Hepatocyte (in vitro differentiated cells): ENCODE measurements around the gene PPP1R27. TPM values are rescaled to one million over a fixed set of nuclear protein-coding genes. Genes with fewer than 3 reads are reported as not detected.

Experiments used
- DNase-seq: peaks from one replicate; pipeline ENCODE4 v3.0.0-alpha.2; 2016; ENCODE audit warnings: low spot score
- H2AFZ ChIP-seq: fragments of 200-600 bp; sonication (generic); 2 replicates; pipeline ENCODE4 v1.6.0; 2016; ENCODE audit warnings: antibody characterized with exemption, mild to moderate bottlenecking
- H3K27ac ChIP-seq: fragments of 200-600 bp; sonication (generic); 2 replicates; pipeline ENCODE4 v1.5.1; 2016; ENCODE audit warnings: mild to moderate bottlenecking
- H3K27me3 ChIP-seq: fragments of 200-600 bp; sonication (generic); 2 replicates; pipeline ENCODE4 v1.6.1; 2016
- H3K36me3 ChIP-seq: fragments of 200-600 bp; sonication (generic); replicated peaks from 2 replicates; pipeline ENCODE4 v1.5.1; 2016; ENCODE audit warnings: low read depth; ENCODE audit not compliant: insufficient read depth
- H3K4me1 ChIP-seq: fragments of 200-600 bp; sonication (generic); 2 replicates; pipeline ENCODE4 v1.5.1; 2016; ENCODE audit warnings: mild to moderate bottlenecking, moderate library complexity; ENCODE audit not compliant: insufficient read depth
- H3K4me2 ChIP-seq: fragments of 200-600 bp; sonication (generic); 2 replicates; pipeline ENCODE4 v1.6.0; 2016
- H3K4me3 ChIP-seq: fragments of 200-600 bp; sonication (generic); 2 replicates; pipeline ENCODE4 v1.5.1; 2016; ENCODE audit warnings: mild to moderate bottlenecking
- H3K79me2 ChIP-seq: fragments of 200-600 bp; sonication (generic); 2 replicates; pipeline ENCODE4 v1.6.0; 2017; ENCODE audit warnings: mild to moderate bottlenecking
- H3K9me2 ChIP-seq: fragments of 200-600 bp; sonication (generic); replicated peaks from 2 replicates; pipeline ENCODE4 v1.6.0; 2017; ENCODE audit warnings: mild to moderate bottlenecking; ENCODE audit not compliant: insufficient read depth
- H3K9me3 ChIP-seq: fragments of 200-600 bp; sonication (generic); 2 replicates; pipeline ENCODE4 v1.5.1; 2016; ENCODE audit warnings: low read depth, mild to moderate bottlenecking
- H4K20me1 ChIP-seq: fragments of 200-600 bp; sonication (generic); 2 replicates; pipeline ENCODE4 v1.6.0; 2016; ENCODE audit warnings: mild to moderate bottlenecking; ENCODE audit not compliant: insufficient read depth, poor library complexity, severe bottlenecking
- EZH2 ChIP-seq: fragments of 200-600 bp; sonication (generic); IDR thresholded peaks from 2 replicates; pipeline ENCODE4 v1.6.1; 2016; ENCODE audit warnings: antibody characterized with exemption, mild to moderate bottlenecking, borderline replicate concordance
- EZH2phosphoT487 ChIP-seq: fragments of 200-600 bp; sonication (generic); IDR thresholded peaks from one replicate; pipeline ENCODE4 v1.6.1; 2018; ENCODE audit warnings: antibody characterized with exemption, mild to moderate bottlenecking, low read depth, moderate library complexity; ENCODE audit not compliant: unreplicated experiment, severe bottlenecking
- WGBS: methylation state at CpG from one replicate; pipeline ENCODE4 v1.1.6; 2016; ENCODE audit warnings: low lambda C conversion rate; ENCODE audit errors: missing lambda C conversion rate; 5-methylcytosine and 5-hydroxymethylcytosine counted together
- polyA plus RNA-seq: library from polyadenylated mRNA; unstranded; fragments of >200 nt; fragmentation: Nextera tagmentation; extraction: Ambion mirVana; gene quantifications from 2 replicates; pipeline ENCODE4 v1.2.1, GENCODE V29; 2016
- total RNA-seq: library from RNA; depleted of rRNA; stranded (reverse); fragments of >200 nt; gene quantifications from 2 replicates; pipeline ENCODE4 v1.2.3, GENCODE V29; 2014
- TF ChIP-seq, protein P1 (sequence below): fragments of 200-600 bp; sonication (generic); IDR thresholded peaks from 2 replicates; pipeline ENCODE4 v1.5.1; 2016; ENCODE audit warnings: antibody characterized with exemption, mild to moderate bottlenecking; ENCODE audit not compliant: poor library complexity

PPP1R27 gene
- total and polyA plus RNA-seq, 2 experiments from 2014 or later: 0.56 TPM; not detected in 1

DNA sequence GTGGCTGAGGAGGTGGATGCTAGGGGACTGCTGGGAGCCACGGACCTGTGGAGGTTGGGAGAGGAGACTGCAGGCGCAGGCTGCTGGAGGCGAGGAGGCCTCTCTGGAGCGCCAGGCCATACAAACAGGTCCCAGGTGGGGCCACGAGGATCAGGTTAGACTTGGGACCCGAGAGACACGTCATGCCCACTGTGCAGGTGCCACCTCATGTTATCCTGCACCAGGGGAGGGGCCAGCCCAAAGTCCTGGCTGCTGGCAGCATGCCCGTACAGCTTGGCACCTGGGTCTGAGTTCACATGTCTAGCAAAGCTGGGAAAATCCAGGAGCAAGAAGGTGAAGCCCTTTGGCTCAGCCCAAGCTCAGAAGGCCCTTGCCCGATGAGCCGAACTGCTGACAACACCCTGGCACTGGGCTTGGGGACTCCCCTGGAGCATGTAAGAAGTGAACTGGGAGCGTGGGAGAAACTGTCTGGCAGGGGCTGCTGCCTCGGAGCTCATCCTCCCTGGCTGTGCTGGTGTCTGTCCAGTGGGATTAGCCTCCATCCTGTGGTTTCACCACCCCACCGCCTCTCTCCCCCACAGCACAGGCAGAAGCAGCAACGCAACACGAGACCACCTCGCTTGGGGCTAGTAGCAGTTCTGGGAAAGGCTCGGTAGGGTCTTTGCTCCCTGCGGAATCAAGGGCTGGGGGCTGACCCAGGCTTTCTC lies 31.0 kb upstream of the PPP1R27 start:
- Histone ChIP-seq H4K20me1 (peaks cover 28% of the 10 kb centered on the region), H3K4me2 (no peak overlapping the region), H3K79me2 (peaks cover 62% of the 10 kb centered on the region), H3K27me3 (no peaks in the 10 kb centered on the region), H3K36me3 (no peaks in the 10 kb centered on the region), H3K9me2 (no peaks in the 10 kb centered on the region), H3K27ac (no peak overlapping the region), H2AFZ (no peak overlapping the region), H3K4me3 (no peak overlapping the region), H3K4me1 (peaks cover 56% of the 10 kb centered on the region), H3K9me3 (no peaks in the 10 kb centered on the region)
- TF ChIP-seq EZH2: no peak
- TF ChIP-seq, protein P1, sequence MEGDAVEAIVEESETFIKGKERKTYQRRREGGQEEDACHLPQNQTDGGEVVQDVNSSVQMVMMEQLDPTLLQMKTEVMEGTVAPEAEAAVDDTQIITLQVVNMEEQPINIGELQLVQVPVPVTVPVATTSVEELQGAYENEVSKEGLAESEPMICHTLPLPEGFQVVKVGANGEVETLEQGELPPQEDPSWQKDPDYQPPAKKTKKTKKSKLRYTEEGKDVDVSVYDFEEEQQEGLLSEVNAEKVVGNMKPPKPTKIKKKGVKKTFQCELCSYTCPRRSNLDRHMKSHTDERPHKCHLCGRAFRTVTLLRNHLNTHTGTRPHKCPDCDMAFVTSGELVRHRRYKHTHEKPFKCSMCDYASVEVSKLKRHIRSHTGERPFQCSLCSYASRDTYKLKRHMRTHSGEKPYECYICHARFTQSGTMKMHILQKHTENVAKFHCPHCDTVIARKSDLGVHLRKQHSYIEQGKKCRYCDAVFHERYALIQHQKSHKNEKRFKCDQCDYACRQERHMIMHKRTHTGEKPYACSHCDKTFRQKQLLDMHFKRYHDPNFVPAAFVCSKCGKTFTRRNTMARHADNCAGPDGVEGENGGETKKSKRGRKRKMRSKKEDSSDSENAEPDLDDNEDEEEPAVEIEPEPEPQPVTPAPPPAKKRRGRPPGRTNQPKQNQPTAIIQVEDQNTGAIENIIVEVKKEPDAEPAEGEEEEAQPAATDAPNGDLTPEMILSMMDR: no peak
- TF ChIP-seq EZH2phosphoT487: no peak
- no peak for DNase-seq
- WGBS: 77% methylated on average over 18 of the region's 18 CpGs

DNA sequence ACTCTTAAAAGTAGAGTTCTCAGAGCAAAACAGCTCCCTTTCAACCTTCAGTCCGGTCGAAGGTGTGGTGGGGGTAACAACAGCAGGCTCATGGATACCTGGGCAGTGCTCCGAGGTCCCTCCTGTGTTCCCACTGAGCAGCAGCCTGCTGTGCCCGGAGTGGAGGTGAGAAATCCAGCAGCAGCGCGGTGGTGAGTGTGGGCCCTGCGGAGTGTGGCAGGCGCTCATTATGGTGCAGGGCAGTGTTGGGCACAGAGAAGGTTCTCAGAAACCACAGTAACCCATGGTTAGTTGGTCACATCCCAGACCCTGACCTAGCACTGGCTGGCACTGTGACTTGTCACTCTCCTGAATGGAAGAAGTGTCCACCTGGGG lies 30.5 kb upstream of the PPP1R27 start:
- DNase-seq: no peak
- H4K20me1 ChIP-seq: peaks cover 28% of the 10 kb centered on the region

DNA sequence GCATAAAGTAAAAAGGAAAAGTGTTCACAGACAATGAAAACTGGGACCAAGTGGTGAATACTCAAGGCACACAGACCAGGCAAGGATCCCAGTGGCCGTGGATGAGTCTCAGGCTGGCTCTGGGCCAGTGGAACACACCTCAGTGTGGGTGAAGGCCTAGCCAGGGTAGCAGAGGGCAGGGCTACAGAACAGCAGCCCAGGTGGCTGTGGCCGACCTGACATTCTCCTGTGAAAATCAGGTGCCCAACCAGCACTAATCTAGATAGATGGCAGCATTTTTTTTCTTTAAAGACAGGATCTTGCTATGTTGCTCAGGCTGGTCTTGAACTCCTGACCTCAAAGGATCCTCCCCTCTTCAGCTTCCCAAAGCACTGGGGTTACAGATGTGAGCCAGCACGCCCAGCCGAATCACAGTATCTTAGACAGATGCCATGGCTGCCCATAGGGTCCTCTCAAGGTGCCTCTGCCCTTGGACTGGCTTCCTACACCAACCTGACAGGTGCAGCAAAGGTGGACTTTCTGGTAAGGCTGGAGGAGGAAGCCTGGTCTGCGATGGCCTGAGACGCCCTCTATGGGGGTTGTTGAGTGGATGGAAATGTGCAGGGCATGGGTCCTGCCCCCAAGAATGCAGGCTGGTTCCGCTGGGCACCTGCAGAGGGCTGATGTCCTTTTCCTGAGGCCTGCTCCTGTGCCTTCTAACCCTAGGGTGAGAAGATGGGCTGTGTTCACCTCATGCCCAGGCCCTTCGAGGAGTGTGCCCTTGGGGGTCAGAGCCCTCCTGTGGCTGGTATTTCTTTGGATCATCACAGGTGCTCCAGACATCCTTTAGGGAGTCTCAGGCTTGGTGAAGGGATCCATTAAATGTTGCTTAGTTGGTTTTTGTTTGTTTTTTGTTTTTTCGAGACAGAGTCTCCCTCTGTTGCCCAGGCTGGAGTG lies 29.3 kb upstream of the PPP1R27 start:
- WGBS: 89% methylated on average over 9 of the region's 9 CpGs
- no peak overlapping the region for H3K27ac ChIP-seq
- H3K4me2 ChIP-seq: no peak overlapping the region
- H3K27me3 ChIP-seq: no peaks in the 10 kb centered on the region
- H2AFZ ChIP-seq: no peak overlapping the region
- no peaks in the 10 kb centered on the region for H3K9me2 ChIP-seq
- H3K9me3 ChIP-seq: no peaks in the 10 kb centered on the region
- H4K20me1 ChIP-seq: peaks cover 25% of the 10 kb centered on the region
- TF ChIP-seq EZH2 (no peak), EZH2phosphoT487 (no peak)
- TF ChIP-seq, protein P1: no peak
- H3K4me1 ChIP-seq: peaks cover 48% of the 10 kb centered on the region
- no peak for DNase-seq
- peaks cover 59% of the 10 kb centered on the region for H3K79me2 ChIP-seq
- H3K36me3 ChIP-seq: no peaks in the 10 kb centered on the region
- no peak overlapping the region for H3K4me3 ChIP-seq

More for the DNA sequence above, 30.5 kb upstream of the PPP1R27 start:
- peaks cover 56% of the 10 kb centered on the region for H3K4me1 ChIP-seq
- H3K4me2 ChIP-seq: no peak overlapping the region
- no peaks in the 10 kb centered on the region for H3K36me3 ChIP-seq
- peaks cover 58% of the 10 kb centered on the region for H3K79me2 ChIP-seq
- H3K9me2 ChIP-seq: no peaks in the 10 kb centered on the region
- no peaks in the 10 kb centered on the region for H3K9me3 ChIP-seq
- no peak overlapping the region for H2AFZ ChIP-seq
- no peak overlapping the region for H3K4me3 ChIP-seq
- no peaks in the 10 kb centered on the region for H3K27me3 ChIP-seq
- H3K27ac ChIP-seq: no peak overlapping the region
- TF ChIP-seq, protein P1: no peak
- TF ChIP-seq EZH2phosphoT487 (no peak), EZH2 (no peak)
- WGBS: 94% methylated on average over 8 of the region's 8 CpGs
